NCI-H2227 (cell line): ENCODE data around the gene FOXJ2.
"Not testable (repeated sequence)": the region's sequence is repeated elsewhere in the genome, so short reads cannot be mapped to it uniquely, and the experiment has no call there.

ENCODE experiments used
- DNase-seq: peaks from one replicate; lab custom pipeline; 2025; ENCODE audit not compliant: unreplicated experiment; lab: John Stamatoyannopoulos, UW

FOXJ2 gene

GRCh38 chr12:8064131-8064530, 31.6 kb downstream of the FOXJ2 start:
- DNase-seq: no peak

- DNase-seq: no peak
Measured at GRCh38 chr12:8065991-8066594, 33.6 kb downstream of the FOXJ2 start, which contains the start of gene C3AR1. TSS of gene C3AR1 (minus strand) at chr12:8066359. CDS start at chr12:8060185, 6,174 bp downstream.

DNA sequence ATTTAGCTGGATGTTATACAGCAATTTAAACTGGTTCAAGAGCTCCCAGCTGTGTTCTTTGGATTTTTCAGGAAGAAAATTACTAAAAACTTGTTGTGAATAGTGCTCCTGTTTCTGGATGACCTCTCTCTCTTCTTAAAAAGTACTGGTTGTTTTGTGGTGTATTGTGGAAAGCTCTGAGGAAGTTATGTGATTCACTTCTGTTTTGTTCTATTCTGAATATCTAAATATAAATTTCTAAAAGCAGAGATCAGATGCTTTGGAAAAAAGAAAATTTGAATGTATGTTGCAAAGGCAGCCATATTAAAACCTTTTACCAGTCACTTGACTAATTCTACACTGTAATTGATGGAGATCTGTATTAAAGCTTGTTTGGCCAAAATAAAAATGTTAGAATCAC, 37.1 kb downstream of the FOXJ2 start:
- no peak for DNase-seq

- DNase-seq: not testable (repeated sequence)
Measured at GRCh38 chr12:8071820-8072219, 39.3 kb downstream of the FOXJ2 start.

DNA sequence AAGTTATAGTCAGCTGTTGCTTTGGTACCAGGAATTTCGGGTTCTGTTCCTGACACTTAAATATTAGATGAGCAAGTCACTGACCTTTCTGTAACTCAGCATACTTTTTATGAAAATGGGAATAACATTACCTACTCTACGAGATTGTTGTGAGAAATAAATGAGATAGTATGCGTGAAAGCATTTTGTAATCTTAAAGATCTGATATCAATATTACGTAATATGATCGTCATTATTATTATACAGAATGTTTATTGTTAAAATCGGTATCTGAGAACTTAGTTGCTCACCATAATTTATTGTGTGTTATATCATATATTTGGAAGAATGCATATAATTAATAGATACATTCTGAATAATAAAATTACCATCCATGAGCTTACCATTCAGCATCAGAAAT, 43.4 kb downstream of the FOXJ2 start:
- DNase-seq: no peak

DNA sequence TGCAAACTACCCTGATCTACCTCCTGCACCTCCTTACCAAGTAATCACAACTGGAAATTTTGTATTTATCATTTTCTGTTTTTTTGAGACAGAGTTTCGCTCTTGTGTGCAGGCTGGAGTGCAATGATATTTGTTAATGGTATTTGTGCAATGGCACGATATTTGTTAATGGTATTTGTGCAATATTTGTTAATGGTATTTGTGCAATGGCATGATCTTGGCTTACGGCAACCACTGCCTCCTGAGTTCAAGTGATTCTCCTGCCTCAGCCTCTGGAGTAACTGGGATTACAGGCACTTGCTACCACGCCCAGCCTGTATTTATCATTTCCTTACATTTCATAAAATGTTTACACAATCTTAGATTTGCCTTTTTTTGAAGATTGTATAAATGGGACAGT, 43.9 kb downstream of the FOXJ2 start:
- no peak for DNase-seq

GRCh38 chr12:8077207-8077606, 44.7 kb downstream of the FOXJ2 start:
- DNase-seq: peak; percentile 0

GRCh38 chr12:8078398-8078797, 45.9 kb downstream of the FOXJ2 start:
- DNase-seq: peak; percentile 33

GRCh38 chr12:8078916-8079315, 46.4 kb downstream of the FOXJ2 start:
- DNase-seq: no peak

DNA sequence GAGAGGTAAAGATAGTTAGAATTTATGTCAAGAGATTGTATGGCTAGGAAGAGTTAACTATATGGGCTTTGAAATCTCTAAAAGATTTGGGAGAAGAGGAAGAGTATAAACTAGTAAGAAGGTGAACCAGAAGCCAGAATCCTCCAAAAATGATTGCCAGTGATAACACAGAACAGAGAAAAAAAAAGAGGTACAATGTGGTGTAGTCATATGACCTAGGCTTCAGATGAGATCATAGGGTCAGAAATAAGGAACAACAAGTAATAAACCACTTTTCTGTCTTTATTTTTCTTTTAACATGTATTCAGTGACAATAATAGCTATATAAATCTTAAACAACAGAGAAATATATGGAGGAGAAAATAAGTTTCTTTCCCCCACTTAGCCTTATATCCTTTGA, 47.6 kb downstream of the FOXJ2 start:
- DNase-seq: no peak

GRCh38 chr12:8081251-8081920, 48.9 kb downstream of the FOXJ2 start:
- peak; percentile 1 for DNase-seq

DNA sequence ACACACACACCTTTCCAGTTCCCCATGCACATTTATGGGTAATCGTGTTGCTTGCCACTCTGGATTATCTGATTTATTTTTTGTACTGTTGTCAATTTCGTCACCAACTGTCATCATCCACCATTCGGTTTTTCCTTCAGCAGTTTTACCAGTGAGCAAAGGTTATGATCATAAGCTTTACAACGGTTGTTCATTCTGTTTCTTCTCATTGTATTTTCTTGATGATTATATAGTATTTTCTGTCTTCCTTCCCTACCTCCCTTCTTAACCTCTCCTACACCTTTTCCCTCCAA, 50.2 kb downstream of the FOXJ2 start:
- DNase-seq: no peak

- DNase-seq: not testable (repeated sequence)
Measured at GRCh38 chr12:8084351-8084750, 51.8 kb downstream of the FOXJ2 start.

GRCh38 chr12:8087666-8088065, 55.1 kb downstream of the FOXJ2 start:
- DNase-seq: no peak

DNA sequence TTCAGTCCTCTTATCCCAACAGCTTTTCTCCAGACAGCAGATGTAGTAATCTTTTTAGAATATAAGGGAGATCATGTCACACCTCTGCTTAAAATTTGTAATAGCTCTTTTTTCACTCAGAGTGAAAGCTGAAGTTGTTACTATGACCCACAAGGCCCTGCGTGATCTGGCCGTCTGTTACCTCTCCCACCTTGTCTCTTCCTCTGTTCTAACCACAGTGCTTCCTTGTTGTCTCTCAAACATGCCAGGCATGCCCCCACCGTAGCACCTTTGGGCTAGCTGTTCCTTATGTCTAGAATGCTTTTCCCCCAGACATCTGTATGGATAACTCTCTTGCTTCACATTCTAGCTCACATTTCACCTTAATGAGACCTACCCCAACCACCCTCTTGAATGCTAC, 56.1 kb downstream of the FOXJ2 start:
- DNase-seq: no peak

GRCh38 chr12:8089277-8089676, 56.8 kb downstream of the FOXJ2 start:
- not testable (repeated sequence) for DNase-seq

GRCh38 chr12:8089716-8090115, 57.2 kb downstream of the FOXJ2 start:
- DNase-seq: no peak

- DNase-seq: no peak
Measured at GRCh38 chr12:8093291-8093690, 60.8 kb downstream of the FOXJ2 start.

GRCh38 chr12:8096281-8096915, 63.9 kb downstream of the FOXJ2 start:
- DNase-seq: no peak

DNA sequence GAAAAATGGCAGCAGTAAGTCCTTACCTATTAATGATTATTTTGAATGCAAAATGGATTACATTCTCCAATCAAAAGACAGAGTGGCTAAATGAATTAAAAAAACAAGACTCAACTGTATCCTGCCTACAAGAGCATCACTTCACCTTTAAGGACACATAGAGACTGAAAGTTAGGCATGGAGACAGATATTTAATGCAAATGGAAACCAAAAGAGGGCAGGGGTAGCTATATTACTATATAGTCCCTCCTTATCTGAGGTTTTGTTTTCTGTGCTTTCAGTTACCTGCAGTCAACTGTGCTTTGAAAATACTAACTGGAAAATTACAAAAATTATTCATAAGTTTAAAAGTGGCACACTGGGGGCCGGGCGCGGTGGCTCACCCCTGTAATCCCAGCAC, 66.7 kb downstream of the FOXJ2 start:
- no peak for DNase-seq
